HG03095 (cell line): Measurements from ENCODE around the gene SELL.
"Not testable (repeated sequence)": the region's sequence is repeated elsewhere in the genome, so short reads cannot be mapped to it uniquely, and the experiment has no call there.

Source experiments
- ATAC-seq: cut with Tn5 transposase; IDR thresholded peaks from one replicate; pipeline ENCODE4 v1.9.1; 2021; ENCODE audit warnings: moderate library complexity; ENCODE audit not compliant: unreplicated experiment

SELL gene

DNA sequence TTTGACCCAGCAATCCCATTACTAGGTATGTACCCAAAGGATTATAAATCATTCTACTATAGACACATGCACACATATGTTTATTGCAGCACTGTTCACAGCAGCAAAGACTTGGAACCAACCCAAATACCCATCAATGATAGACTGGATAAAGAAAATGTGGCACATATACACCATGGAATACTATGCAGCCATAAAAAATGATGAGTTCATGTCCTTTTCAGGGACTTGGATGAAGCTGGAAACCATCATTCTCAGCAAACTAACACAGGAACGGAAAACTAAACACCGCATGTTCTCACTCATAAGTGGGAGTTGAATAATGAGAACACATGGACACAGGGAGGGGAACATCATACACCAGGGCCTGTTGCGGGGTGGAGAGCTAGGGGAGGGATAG is 41.2 kb downstream of the SELL start:
- ATAC-seq: not testable (repeated sequence)

DNA sequence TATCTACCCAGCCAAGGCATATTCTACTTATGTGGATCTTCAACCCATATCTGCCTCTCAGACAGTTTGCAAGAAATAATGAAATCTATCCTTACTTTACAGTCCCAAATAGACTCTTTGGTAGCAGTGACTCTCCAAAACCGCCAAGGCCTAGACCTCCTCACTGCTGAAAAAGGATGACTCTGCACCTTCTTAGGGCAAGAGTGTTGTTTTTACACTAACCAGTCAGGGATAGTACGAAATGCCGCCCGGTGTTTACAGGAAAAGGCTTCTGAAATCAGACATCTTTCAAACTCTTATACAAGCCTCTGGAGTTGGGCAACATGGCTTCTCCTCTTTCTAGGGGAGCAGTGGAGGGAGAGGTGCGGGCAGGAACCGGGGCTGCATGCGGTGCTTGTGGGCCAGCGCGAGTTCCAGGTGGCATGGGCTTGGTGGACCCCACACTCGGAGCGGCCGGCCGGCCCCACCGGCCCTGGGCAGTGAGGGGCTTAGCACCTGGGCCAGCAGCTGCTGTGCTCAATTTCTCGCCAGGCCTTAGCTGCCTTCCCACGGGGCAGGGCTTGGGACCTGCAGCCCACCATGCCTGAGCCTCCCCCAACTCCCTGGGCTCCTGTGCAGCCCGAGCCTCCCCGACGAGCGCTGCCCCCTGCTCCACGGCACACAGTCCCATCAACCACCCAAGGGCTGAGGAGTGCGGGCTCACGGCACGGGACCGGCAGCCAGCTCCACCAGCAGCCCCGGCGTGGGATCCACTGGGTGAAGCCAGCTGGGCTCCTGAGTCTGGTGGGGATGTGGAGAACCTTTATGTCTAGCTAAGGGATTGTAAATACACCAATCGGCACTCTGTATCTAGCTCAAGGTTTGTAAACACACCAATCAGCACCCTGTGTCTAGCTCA is 43.5 kb downstream of the SELL start:
- ATAC-seq: not testable (repeated sequence)

DNA sequence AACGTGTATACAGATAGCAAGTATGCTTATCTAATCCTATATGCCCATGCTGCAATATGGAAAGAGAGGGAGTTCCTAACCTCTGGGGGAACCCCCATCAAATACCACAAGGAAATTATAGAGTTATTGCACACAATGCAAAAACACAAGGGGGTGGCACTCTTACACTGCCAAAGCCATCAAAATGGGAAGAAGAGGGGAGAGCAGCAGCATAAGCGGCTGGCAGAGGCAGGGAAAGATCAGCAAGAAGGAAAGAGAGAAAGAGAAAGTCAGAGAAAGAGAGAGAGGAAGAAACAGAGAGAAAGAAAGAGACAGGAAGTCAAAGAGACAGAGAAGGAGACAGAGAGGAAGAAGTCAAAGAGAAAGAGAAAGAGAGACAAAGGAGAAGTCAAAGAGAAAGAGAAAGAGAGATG is 44.2 kb downstream of the SELL start:
- ATAC-seq: not testable (repeated sequence)

DNA sequence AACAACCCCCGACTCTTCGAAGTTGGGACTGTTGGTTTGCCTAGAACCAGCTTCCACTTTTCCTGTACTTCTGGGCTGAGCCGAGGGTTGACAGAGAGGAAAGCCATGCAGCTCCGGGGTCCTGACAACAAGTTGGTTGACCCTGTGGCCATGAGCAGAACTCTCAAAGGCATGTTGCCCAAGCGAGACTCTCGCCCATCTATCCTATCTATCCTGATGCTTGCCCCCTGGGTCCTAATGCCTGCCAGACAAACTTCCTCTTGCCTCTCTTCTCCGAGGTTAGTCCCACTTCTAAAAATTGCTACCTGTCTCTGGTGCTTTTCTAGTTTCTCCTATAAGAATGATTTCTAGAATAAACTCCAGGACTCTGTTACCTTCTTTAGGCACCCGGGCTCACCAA is 48.7 kb downstream of the SELL start:
- ATAC-seq: not testable (repeated sequence)

DNA sequence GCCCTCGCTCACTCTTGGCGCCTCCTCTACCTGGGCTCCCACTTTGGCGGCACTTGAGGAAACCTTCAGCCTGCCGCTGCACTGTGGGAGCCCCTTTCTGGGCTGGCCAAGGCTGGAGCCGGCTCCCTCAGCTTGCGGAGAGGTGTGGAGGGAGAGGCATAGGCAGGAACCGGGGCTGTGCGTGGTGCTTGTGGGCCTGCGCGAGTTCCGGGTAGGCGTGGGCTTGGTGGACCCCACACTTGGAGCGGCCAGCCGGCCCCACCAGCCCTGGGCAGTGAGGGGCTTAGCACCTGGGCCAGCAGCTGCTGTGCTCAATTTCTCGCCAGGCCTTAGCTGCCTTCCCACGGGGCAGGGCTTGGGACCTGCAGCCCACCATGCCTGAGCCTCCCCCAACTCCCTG is 50.4 kb downstream of the SELL start:
- not testable (repeated sequence) for ATAC-seq

- not testable (repeated sequence) for ATAC-seq
Observed at GRCh38 chr1:169658777-169659176, 52.6 kb downstream of the SELL start.

- no peak for ATAC-seq
Observed at GRCh38 chr1:169653873-169654272, 57.5 kb downstream of the SELL start.

GRCh38 chr1:169651035-169651434 is 60.4 kb downstream of the SELL start:
- ATAC-seq: no peak

- ATAC-seq: no peak
Observed at GRCh38 chr1:169650551-169650950, 60.9 kb downstream of the SELL start.

DNA sequence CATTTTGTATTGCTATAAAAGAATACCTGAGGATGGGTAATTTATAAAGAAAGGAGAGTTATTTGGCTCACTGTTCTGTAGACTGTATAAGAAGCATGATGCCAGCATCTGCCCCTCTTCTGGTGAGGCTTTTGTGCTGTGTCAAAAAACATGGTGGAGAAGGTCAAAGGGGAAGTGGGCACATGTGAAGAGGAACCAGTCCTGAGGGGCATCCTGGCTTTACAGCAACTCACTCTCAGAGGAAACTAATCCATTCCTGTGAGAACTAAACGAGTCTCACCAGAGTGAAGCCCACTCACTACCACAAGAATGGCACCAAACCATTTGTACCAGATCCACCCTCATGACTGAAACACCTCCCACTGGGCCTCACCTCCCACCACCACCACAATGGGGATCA is 62.7 kb downstream of the SELL start:
- ATAC-seq: no peak

- no peak for ATAC-seq
Observed at GRCh38 chr1:169648187-169648586, 63.2 kb downstream of the SELL start.

- no peak for ATAC-seq
Observed at GRCh38 chr1:169647512-169647911, 63.9 kb downstream of the SELL start.

GRCh38 chr1:169644297-169644696 is 67.1 kb downstream of the SELL start:
- ATAC-seq: no peak
